KMS-11 (cell line): ENCODE data around the gene FGB.

ENCODE experiments used
- H2AFZ ChIP-seq: fragments of 200-600 bp; sonication (generic); 2 replicates; pipeline ENCODE4 v1.6.1; 2016; ENCODE audit warnings: antibody characterized with exemption, mixed run types, low read depth
- H3K27ac ChIP-seq: fragments of 200-600 bp; sonication (generic); 2 replicates; pipeline ENCODE4 v1.6.1; 2016; ENCODE audit warnings: mild to moderate bottlenecking, mixed run types
- H3K27me3 ChIP-seq: fragments of 200-600 bp; sonication (generic); 2 replicates; pipeline ENCODE4 v1.6.1; 2017; ENCODE audit warnings: mild to moderate bottlenecking, low read depth, mixed run types, moderate library complexity; ENCODE audit not compliant: insufficient read depth
- H3K36me3 ChIP-seq: fragments of 200-600 bp; sonication (generic); 2 replicates; pipeline ENCODE4 v1.6.1; 2017; ENCODE audit warnings: mild to moderate bottlenecking, mixed run types; ENCODE audit not compliant: insufficient read depth
- H3K4me1 ChIP-seq: fragments of 200-600 bp; sonication (generic); 2 replicates; pipeline ENCODE4 v1.6.1; 2016; ENCODE audit warnings: mild to moderate bottlenecking, low read depth, mixed run types; ENCODE audit not compliant: poor library complexity, severe bottlenecking
- H3K4me2 ChIP-seq: fragments of 200-600 bp; sonication (generic); 2 replicates; pipeline ENCODE4 v1.7.0; 2016; ENCODE audit warnings: mild to moderate bottlenecking, mixed run types
- H3K4me3 ChIP-seq: fragments of 200-600 bp; sonication (generic); IDR thresholded peaks from 2 replicates; pipeline ENCODE4 v1.6.1; 2017; ENCODE audit warnings: low read depth, low read length, mixed read lengths; ENCODE audit not compliant: insufficient read depth
- H3K79me2 ChIP-seq: fragments of 200-600 bp; sonication (generic); 2 replicates; pipeline ENCODE4 v1.6.1; 2016; ENCODE audit warnings: low read depth, mixed run types; ENCODE audit not compliant: insufficient read depth
- H3K9ac ChIP-seq: fragments of 200-600 bp; sonication (generic); 2 replicates; pipeline ENCODE4 v1.6.1; 2016; ENCODE audit warnings: mild to moderate bottlenecking, mixed run types
- H4K20me1 ChIP-seq: fragments of 200-600 bp; sonication (generic); 2 replicates; pipeline ENCODE4 v1.6.1; 2016; ENCODE audit warnings: mild to moderate bottlenecking, mixed run types; ENCODE audit not compliant: insufficient read depth
- CTCF ChIP-seq: fragments of 200-600 bp; sonication (generic); conservative IDR thresholded peaks from 2 replicates; pipeline ENCODE4 v1.6.1; 2017; ENCODE audit warnings: low read depth, mild to moderate bottlenecking, antibody characterized with exemption, low read length, moderate library complexity, mixed read lengths

The FGB gene

GRCh38 chr4:154606728-154607723 is 44.2 kb downstream of the FGB start:
- no peaks in the 10 kb centered on the region for H3K36me3 ChIP-seq
- H3K79me2 ChIP-seq = no peaks in the 10 kb centered on the region
- H3K9ac ChIP-seq = no peak overlapping the region
- H3K27ac ChIP-seq = no peak overlapping the region
- no peaks in the 10 kb centered on the region for H3K27me3 ChIP-seq
- H2AFZ ChIP-seq = no peak overlapping the region
- no peaks in the 10 kb centered on the region for H3K4me1 ChIP-seq
- no peaks in the 10 kb centered on the region for H4K20me1 ChIP-seq
- no peak for TF ChIP-seq CTCF
- no peak overlapping the region for H3K4me2 ChIP-seq
- no peak overlapping the region for H3K4me3 ChIP-seq

GRCh38 chr4:154608361-154609252 is 45.8 kb downstream of the FGB start:
- TF ChIP-seq CTCF = no peak
- H3K36me3 ChIP-seq = no peaks in the 10 kb centered on the region
- no peak overlapping the region for H3K9ac ChIP-seq
- no peak overlapping the region for H3K4me2 ChIP-seq
- H3K27ac ChIP-seq = no peak overlapping the region
- no peaks in the 10 kb centered on the region for H3K79me2 ChIP-seq
- H4K20me1 ChIP-seq = no peaks in the 10 kb centered on the region
- no peaks in the 10 kb centered on the region for H3K27me3 ChIP-seq
- no peak overlapping the region for H3K4me3 ChIP-seq
- H2AFZ ChIP-seq = no peak overlapping the region
- H3K4me1 ChIP-seq = no peaks in the 10 kb centered on the region

DNA sequence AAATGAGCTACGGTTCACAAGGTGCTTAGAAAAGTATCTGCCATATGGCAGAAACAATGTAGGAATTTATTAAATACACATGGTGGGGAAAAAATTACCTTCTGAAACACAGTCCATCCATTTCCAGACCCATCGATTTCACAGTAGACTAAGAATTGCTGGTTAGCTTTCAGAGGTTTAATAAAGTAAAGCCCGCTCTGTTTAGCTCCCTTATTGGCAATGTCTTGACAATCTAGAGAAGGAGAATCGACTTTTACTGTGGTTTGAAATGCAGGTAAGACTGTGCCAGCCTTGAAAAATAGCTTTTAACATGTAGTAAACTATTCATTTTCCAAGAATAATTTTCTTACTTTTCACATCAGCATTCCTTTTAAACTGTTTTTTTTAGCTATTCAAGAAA is 46.7 kb downstream of the FGB start:
- Histone ChIP-seq H3K4me2 (no peak overlapping the region), H3K4me3 (no peak overlapping the region)
- no peak for TF ChIP-seq CTCF

GRCh38 chr4:154610582-154610981 is 47.8 kb downstream of the FGB start:
- no peaks in the 10 kb centered on the region for H3K79me2 ChIP-seq
- H3K9ac ChIP-seq = no peak overlapping the region
- no peaks in the 10 kb centered on the region for H3K4me1 ChIP-seq
- H2AFZ ChIP-seq = no peak overlapping the region
- no peak for TF ChIP-seq CTCF
- H4K20me1 ChIP-seq = no peaks in the 10 kb centered on the region
- H3K36me3 ChIP-seq = no peaks in the 10 kb centered on the region
- H3K4me2 ChIP-seq = no peak overlapping the region
- H3K27me3 ChIP-seq = no peaks in the 10 kb centered on the region
- H3K4me3 ChIP-seq = no peak overlapping the region
- H3K27ac ChIP-seq = no peak overlapping the region

More for the DNA sequence above, 46.7 kb downstream of the FGB start:
- Histone ChIP-seq H3K27me3 (no peaks in the 10 kb centered on the region), H3K36me3 (no peaks in the 10 kb centered on the region), H3K4me1 (no peaks in the 10 kb centered on the region), H3K79me2 (no peaks in the 10 kb centered on the region), H2AFZ (no peak overlapping the region), H3K9ac (no peak overlapping the region), H3K27ac (no peak overlapping the region), H4K20me1 (no peaks in the 10 kb centered on the region)
